Measurements from ENCODE around the gene CDK17. TPM values are rescaled to one million over a fixed set of nuclear protein-coding genes. Genes with fewer than 3 reads are reported as not detected.

The CDK17 gene
- total and polyA plus RNA-seq, 9 of the 15 experiments (the other 6 are each of a cell fraction or from before 2014, with no cell fraction given), result 4.8 to 39.3 (median 21.6) TPM

DNA sequence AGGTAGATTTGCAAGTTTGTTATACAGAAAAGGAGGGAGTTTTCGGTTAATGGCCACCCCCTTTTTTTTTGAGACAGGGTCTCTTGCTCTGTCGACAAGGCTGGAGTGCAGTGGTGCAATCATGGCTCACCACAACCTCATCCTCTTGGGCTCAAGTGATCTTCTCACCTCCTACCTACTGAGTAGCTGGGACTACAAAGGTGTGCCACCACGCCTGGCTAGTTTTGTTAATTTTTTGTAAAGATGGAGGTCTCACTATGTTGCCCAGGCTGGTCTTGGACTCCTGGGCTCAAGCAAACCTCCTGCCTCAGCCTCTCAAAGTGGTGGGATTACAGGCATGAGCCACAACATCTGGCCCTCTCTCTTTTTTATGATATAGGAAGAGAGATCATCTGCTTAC is 94.6 kb downstream of the CDK17 start:
- no TSS peak for BruUV-seq (replicated peaks)
- Histone ChIP-seq H3K9ac (ENCODE audit: insufficient read depth in 1 of 2, low read depth in 2 of 2, low read length in 2 of 2) (no peak overlapping the region), H3K9me1 (ENCODE audit: control insufficient read depth, insufficient read depth, low read length) (no peaks in the 10 kb centered on the region), H3K4me1 (replicated peaks in 1 of 2; ENCODE audit: control insufficient read depth in 2 of 2, insufficient read depth in 2 of 2, low read length in 2 of 2) (no peaks in the 10 kb centered on the region), H3K9me3 (replicated peaks; ENCODE audit: control insufficient read depth, insufficient read depth, low read depth, low read length) (no peaks in the 10 kb centered on the region), H3K36me3 (ENCODE audit: control insufficient read depth, insufficient read depth, low read length) (peaks cover 6% of the 10 kb centered on the region; the same call in 1 of the 3 replicates), H3K27ac (ENCODE audit: extremely low read depth, low read depth, low read length) (no peak overlapping the region), H3K4me2 (ENCODE audit: insufficient read depth, low read length) (no peak overlapping the region), H3K79me2 (ENCODE audit: control insufficient read depth, insufficient read depth, low read length) (peaks cover 4% of the 10 kb centered on the region; the same call in 2 of the 3 replicates), H3K27me3 (ENCODE audit: control insufficient read depth in 2 of 2, insufficient read depth in 2 of 2, low read length in 2 of 2) (no peaks in the 10 kb centered on the region), H3K4me3 (no peak overlapping the region), H2AFZ (ENCODE audit: low read depth, low read length) (no peak overlapping the region), H4K20me1 (replicated peaks; ENCODE audit: control insufficient read depth, insufficient read depth, low read length) (no peaks in the 10 kb centered on the region)
- DNase-seq (ENCODE audit: extremely low read depth in 1 of 4, low spot score in 3 of 4) (no peak), FAIRE-seq (no peak), ATAC-seq (no peak)
- intact Hi-C loops (cut with micrococcal nuclease) (loop anchor here (10.0 kb wide), 1 partner anchor 209 kb away; no protein-coding TSS in a partner anchor), in situ Hi-C loops (cut with MboI) (no loop called here)
- POLR2A ChIA-PET, result no interaction called here
- WGBS (ENCODE audit: insufficient coverage, low coverage, missing lambda C conversion rate), result 87% methylated on average over 2 of the region's 3 CpGs
- CTCF ChIA-PET (ENCODE audit: low intra/inter-chr PET ratio), result no interaction called here
- TF ChIP-seq ZNF696 (CRISPR knock-in tag; conservative IDR thresholded peaks at IDR 0.05) (no peak), ZNF764 (CRISPR knock-in tag; IDR thresholded peaks at IDR 0.05; ENCODE audit: low read depth) (no peak), SMARCE1 (IDR thresholded peaks at IDR 0.05) (no peak), MAFF (IDR thresholded peaks at IDR 0.05; ENCODE audit: low read length) (no peak), RHOXF2B (CRISPR knock-in tag; conservative IDR thresholded peaks at IDR 0.05) (no peak), FIP1L1 (IDR thresholded peaks at IDR 0.05; ENCODE audit: low read depth, low read length, poor library complexity, severe bottlenecking) (no peak), ZBED1 (IDR thresholded peaks at IDR 0.05) (no peak), KDM4B (IDR thresholded peaks at IDR 0.05; ENCODE audit: borderline replicate concordance in 2 of 2, low read depth in 1 of 2) (no peak), ZBTB26 (CRISPR knock-in tag; IDR thresholded peaks at IDR 0.05) (no peak), CLOCK (CRISPR knock-in tag; IDR thresholded peaks at IDR 0.05; ENCODE audit: borderline replicate concordance) (no peak), SNRNP70 (optimal IDR thresholded peaks at IDR 0.05; ENCODE audit: low read depth, low read length) (no peak), ZNF311 (CRISPR knock-in tag; IDR thresholded peaks at IDR 0.05) (no peak), ZNF277 (CRISPR knock-in tag; IDR thresholded peaks at IDR 0.05; ENCODE audit: borderline replicate concordance) (no peak), MCM7 (IDR thresholded peaks at IDR 0.05) (no peak)
- TF ChIP-seq, protein P1, sequence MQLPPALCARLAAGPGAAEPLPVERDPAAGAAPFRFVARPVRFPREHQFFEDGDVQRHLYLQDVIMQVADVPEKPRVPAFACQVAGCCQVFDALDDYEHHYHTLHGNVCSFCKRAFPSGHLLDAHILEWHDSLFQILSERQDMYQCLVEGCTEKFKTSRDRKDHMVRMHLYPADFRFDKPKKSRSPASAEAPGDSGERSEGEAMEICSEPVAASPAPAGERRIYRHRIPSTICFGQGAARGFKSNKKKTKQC (CRISPR knock-in tag; IDR thresholded peaks at IDR 0.05), result no peak
- TF ChIP-seq, protein P2, sequence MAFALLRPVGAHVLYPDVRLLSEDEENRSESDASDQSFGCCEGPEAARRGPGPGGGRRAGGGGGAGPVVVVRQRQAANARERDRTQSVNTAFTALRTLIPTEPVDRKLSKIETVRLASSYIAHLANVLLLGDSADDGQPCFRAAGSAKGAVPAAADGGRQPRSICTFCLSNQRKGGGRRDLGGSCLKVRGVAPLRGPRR (CRISPR knock-in tag; IDR thresholded peaks at IDR 0.05), result no peak

All from K562 (cell line).